ENCODE data around the gene SPNS1.
"Not testable (repeated sequence)": the region's sequence is repeated elsewhere in the genome, so short reads cannot be mapped to it uniquely, and the experiment has no call there.

Gene SPNS1

DNA sequence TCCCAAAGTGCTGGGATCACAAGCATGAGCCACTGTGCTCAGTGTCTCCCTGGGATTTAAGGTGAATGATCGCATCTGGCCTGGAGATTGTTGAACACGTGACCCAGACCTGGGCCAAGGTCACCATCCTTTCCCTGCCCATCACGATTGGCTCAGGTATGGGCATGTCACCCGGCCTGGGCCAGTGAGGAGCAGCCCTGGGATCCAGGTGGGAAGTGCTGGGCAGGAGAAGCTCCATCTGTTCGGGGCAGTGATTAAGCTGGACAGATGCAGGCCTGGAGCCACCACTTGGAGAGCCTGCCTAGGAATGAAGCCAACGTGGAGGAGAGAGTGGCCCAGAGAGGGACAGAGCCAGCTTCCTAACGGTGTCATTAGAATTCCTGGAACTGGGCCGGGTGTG is 17.1 kb downstream of the SPNS1 start:
- no peak for DNase-seq

DNA sequence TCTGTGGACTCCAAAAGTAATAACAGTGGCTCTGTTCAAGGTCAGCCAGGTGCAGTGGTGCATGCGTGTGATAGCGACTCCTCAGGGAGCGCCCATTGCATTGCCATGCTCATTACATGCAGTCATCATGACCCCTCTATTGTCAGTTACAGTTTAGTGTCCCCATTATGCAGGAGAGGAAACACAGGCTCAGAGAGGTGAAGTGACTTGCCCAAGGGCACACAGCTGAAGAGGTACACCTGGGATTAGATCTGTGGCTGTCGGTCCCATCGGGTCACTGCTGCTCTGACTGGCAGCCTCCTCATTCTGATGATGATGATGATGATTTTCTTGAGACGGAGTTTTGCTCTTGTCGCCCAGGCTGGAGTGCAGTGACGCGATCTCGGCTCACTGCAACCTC is 17.9 kb downstream of the SPNS1 start:
- DNase-seq, result no peak

DNA sequence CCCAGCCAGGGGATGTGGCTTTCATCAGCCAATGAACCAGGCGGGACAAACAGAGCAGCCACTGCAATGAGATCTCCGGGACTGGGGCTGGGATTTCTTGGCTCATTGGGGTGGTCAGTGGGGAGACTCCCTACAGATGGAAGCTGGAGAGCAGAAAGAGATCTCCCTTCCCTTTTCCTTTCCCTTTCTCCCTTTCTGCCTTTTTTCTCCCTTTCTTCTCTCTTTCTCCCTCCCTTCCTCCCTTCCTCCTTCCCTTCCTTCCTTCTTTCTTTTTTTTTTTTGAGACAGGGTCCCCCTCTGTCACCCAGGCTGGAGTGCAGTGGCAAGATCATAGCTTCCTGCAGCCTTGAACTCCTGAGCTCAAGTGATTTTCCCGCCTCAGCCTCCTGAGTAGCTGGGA is 24.3 kb downstream of the SPNS1 start:
- no peak for DNase-seq

DNA sequence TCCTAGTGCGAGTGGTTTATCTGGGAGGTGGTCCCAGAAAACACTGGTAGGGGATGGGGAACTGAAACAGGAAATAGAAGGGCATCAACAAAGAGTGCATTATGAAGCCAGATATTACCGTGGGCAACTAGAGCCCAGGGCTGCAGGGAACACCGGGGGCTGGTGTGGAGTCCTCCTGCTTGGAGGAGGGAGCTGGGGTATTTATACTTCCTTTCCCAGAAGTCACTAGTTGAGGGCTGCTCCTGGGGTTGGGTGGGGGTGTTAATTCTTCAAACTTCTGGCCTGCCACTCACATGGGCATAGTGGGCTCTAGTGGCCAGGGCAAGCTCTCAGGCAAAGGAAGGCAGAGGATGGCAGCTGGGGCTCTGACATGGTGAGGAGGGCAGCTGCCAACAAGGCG is 25.0 kb downstream of the SPNS1 start:
- DNase-seq, result no peak

GRCh38 chr16:29000019-29000418 is 25.4 kb downstream of the SPNS1 start:
- no peak for DNase-seq

- DNase-seq, result not testable (repeated sequence)
Observed at GRCh38 chr16:29004496-29005139, 30.0 kb downstream of the SPNS1 start.

GRCh38 chr16:29007730-29008593 is 33.4 kb downstream of the SPNS1 start:
- DNase-seq, result no peak

GRCh38 chr16:29009050-29009837 is 34.7 kb downstream of the SPNS1 start:
- DNase-seq, result no peak

- DNase-seq, result no peak
Observed at GRCh38 chr16:29009838-29010166, 35.2 kb downstream of the SPNS1 start.

- DNase-seq, result no peak
Observed at GRCh38 chr16:29011112-29011511, 36.5 kb downstream of the SPNS1 start.

DNA sequence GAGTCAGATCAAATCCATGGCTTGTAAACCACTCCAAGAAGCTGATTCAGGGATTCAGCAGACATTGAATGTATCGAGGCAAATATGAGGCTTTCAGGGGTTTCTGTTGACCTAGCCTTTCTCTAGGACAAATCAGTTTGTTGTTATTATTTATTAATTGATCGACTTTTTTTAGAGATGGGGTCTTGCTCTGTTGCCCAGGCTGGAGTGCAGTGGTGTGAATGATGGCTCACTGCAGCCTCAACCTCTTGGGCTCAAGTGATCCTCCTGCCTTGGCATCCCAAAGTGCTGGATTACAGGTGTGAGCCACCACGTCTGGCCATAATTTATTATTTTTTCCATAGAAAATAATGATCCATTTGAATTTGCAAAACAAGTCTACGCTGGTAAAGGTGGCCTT is 37.3 kb downstream of the SPNS1 start:
- DNase-seq, result no peak

- DNase-seq, result no peak
Observed at GRCh38 chr16:29012913-29013553, 38.5 kb downstream of the SPNS1 start.

DNA sequence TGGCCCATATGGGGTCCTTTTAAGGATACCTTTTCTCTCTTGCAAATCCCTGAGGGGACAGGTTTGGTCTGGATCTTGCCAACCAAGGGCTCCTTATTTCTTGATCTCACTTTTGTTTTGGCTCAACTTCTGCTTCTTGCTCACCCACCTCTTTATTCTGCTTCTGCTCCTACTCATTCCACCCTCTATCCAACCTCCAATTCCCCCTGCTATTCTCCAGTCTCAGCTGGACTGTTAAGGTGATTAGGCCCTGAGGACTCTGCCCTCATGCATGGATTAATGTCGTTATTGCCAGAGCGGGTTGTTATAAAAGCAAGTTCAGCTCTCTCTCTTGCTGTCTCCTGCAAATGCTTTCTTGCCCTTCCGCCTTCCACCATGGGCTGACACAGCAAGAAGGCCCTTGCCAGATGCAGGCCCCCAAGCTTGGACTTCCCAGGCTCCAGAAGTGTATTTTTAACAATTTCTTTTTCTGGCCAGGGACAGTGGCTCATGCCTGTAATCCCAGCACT is 40.0 kb downstream of the SPNS1 start:
- no peak for DNase-seq

GRCh38 chr16:29022196-29022595 is 47.6 kb downstream of the SPNS1 start:
- DNase-seq, result no peak

- DNase-seq, result no peak
Observed at GRCh38 chr16:29023279-29024277, 49.0 kb downstream of the SPNS1 start.

DNA sequence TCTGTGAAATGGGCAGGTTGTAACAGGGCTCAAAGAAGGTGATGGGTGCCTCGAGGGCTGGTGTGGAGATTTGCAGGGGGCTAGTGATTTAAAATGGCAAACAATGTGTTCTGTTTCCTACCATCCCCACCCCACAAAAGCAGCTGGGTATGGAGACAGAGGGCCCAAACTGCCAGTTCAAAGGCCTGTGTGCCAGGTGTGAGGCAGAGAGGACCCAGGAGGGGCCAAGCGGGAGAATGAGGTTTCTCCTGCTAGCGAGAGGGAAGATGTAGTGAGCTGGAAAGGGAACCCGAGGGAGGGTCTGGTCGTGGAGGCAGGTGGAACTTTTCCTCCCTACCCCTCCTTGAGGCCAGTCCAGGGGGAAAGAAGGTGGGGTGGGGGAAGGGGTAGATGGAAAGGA is 49.7 kb downstream of the SPNS1 start:
- DNase-seq, result no peak

DNA sequence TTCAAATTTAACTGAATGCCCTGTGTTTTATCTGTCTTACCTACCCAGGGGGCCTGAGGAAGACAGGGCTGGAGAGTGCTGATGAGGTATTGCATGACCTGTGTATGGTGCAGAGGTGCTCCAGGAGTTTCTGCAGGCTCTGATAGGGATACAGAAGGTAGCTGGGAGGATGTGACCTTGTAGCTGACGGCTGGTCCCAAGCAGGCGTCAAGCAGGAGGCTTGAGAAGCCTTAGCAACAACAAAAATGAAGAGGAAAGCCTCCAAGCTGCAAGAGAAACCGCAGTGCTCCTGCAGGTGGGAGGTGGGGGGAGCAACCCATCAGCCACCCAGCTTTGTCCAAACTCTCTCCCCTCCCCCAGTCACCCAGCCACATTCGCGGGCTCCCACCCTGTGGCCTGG is 50.6 kb downstream of the SPNS1 start:
- DNase-seq, result no peak

GRCh38 chr16:29025735-29026134 is 51.2 kb downstream of the SPNS1 start:
- no peak for DNase-seq

- no peak for DNase-seq
Observed at GRCh38 chr16:29028457-29029167, 54.0 kb downstream of the SPNS1 start.

DNA sequence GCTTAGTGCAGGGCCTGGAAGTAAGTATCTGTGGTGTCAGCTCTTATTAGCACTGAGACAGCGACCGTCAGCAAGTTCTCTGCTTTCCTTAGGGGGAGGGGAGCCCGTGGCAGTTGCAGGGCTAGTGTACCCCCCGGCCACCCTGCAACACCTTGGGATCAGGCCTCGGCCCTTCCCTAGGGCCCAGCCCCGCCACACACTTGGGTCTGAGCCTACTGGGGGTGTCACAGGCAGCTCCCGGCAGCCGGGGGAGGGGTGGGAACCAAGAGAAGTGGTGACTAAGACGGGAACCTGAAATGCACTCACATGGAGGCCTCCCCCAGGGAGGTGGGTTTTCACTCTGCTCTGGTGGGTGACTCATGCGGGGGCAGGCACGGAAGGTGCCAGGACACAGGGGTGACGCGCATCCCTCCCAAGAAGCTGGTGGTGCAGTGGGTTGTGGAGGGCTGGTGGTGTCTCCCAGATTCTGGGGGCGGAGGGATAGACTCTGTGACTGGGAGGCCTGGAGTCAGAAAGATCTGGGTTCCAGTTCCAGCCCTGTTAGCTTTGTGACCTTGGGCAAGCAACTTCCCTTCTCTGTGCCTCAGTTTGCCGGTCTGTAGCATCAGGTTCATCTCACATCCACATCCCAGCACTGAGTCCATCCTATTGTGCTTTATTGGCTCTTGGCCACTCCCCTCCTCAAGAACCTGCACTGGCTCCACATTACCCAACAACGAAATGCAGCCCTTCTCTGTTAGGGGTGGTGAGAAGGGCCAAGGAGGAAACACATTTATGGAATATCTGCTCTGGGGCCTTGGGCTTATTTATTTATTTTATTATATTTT is 54.8 kb downstream of the SPNS1 start:
- DNase-seq, result no peak

Measured in AML-193 (cell line).